ENCODE data around the gene ABHD16B. TPM values are rescaled to one million over a fixed set of nuclear protein-coding genes. Genes with fewer than 3 reads are reported as not detected.

The ABHD16B gene
- total and polyA plus RNA-seq, 2 of the 13 experiments (the other 11 are each of a cell fraction or from before 2014, with no cell fraction given): not detected

DNA sequence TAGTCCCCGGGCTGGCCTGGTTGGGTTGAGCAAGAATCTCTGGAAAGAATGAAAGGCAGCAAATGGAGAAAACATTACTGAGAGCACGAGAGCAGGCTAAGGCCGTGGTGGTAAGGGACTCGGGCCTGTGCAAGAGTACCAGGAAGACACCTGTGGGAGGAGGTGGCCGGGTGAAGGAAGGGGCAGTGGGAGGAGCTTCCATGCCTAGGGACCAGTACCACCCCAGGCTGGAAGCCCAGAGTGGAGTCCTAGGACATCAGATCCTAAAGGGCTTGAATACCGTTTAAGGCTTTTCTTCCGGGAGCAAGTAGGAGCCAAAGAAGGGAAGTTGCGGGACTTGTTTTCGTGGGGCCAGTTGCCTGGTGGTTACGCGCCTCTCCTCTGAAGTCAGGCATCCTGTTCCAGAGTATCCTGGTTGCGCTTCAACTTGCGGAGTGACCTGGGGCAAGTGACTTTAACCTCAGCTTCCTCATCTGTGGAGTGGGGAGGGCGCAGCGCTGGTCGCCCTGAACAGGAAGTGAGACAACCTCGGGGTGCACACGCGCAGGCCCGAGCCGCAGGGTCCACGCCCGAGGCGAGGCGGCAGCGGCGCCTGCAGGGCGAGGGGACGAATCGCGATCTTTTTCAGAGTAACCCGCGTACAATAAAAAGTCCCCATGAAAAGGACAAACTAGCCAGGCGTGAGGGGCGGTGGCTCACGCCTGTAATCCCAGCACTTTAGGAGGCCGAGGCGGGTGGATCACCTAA, 2.7 kb downstream of the ABHD16B start (continued):
- TF ChIP-seq, protein P1, sequence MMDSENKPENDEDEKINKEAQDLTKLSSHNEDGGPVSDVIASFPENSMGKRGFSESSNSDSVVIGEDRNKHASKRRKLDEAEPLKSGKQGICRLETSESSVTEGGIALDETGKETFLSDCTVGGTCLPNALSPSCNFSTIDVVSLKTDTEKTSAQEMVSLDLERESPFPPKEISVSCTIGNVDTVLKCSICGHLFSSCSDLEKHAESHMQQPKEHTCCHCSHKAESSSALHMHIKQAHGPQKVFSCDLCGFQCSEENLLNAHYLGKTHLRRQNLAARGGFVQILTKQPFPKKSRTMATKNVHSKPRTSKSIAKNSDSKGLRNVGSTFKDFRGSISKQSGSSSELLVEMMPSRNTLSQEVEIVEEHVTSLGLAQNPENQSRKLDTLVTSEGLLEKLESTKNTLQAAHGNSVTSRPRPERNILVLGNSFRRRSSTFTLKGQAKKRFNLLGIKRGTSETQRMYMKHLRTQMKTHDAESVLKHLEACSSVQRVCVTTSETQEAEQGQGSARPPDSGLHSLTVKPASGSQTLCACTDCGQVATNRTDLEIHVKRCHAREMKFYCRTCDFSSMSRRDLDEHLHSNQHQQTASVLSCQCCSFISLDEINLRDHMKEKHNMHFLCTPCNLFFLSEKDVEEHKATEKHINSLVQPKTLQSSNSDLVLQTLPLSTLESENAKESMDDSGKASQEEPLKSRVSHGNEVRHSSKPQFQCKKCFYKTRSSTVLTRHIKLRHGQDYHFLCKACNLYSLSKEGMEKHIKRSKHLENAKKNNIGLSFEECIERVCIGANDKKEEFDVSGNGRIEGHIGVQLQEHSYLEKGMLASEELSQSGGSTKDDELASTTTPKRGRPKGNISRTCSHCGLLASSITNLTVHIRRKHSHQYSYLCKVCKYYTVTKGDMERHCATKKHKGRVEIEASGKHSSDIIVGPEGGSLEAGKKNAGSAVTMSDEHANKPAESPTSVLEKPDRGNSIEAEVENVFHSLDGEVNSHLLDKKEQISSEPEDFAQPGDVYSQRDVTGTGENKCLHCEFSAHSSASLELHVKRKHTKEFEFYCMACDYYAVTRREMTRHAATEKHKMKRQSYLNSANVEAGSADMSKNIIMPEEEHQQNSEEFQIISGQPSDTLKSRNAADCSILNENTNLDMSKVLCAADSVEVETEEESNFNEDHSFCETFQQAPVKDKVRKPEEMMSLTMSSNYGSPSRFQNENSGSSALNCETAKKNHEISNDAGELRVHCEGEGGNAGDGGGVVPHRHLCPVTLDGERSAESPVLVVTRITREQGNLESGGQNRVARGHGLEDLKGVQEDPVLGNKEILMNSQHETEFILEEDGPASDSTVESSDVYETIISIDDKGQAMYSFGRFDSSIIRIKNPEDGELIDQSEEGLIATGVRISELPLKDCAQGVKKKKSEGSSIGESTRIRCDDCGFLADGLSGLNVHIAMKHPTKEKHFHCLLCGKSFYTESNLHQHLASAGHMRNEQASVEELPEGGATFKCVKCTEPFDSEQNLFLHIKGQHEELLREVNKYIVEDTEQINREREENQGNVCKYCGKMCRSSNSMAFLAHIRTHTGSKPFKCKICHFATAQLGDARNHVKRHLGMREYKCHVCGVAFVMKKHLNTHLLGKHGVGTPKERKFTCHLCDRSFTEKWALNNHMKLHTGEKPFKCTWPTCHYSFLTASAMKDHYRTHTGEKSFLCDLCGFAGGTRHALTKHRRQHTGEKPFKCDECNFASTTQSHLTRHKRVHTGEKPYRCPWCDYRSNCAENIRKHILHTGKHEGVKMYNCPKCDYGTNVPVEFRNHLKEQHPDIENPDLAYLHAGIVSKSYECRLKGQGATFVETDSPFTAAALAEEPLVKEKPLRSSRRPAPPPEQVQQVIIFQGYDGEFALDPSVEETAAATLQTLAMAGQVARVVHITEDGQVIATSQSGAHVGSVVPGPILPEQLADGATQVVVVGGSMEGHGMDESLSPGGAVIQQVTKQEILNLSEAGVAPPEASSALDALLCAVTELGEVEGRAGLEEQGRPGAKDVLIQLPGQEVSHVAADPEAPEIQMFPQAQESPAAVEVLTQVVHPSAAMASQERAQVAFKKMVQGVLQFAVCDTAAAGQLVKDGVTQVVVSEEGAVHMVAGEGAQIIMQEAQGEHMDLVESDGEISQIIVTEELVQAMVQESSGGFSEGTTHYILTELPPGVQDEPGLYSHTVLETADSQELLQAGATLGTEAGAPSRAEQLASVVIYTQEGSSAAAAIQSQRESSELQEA (CRISPR knock-in tag; IDR thresholded peaks at IDR 0.05; ENCODE audit: not compliant biosample characterization): no peak
- TF ChIP-seq XRCC5 (optimal IDR thresholded peaks at IDR 0.05; ENCODE audit: low read length): peak; percentile 93
- TF ChIP-seq KDM2A (CRISPR knock-in tag; IDR thresholded peaks at IDR 0.05; ENCODE audit: borderline replicate concordance, low read depth): peak; percentile 92
- TF ChIP-seq FOSL1 (CRISPR knock-in tag; IDR thresholded peaks at IDR 0.05; ENCODE audit: borderline replicate concordance): no peak
- TF ChIP-seq, protein P2, sequence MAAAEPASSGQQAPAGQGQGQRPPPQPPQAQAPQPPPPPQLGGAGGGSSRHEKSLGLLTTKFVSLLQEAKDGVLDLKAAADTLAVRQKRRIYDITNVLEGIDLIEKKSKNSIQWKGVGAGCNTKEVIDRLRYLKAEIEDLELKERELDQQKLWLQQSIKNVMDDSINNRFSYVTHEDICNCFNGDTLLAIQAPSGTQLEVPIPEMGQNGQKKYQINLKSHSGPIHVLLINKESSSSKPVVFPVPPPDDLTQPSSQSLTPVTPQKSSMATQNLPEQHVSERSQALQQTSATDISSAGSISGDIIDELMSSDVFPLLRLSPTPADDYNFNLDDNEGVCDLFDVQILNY (CRISPR knock-in tag; conservative IDR thresholded peaks at IDR 0.05): 0 out of 2 replicates have a peak, but pooled peaks have one; percentile 27
- TF ChIP-seq SMARCC2 (IDR thresholded peaks at IDR 0.05): no peak
- peak; percentile 86 for TF ChIP-seq KDM1A (CRISPR knock-in tag; IDR thresholded peaks at IDR 0.05)
- TF ChIP-seq NR2F6 (IDR thresholded peaks at IDR 0.05): peak; percentile 63
- TF ChIP-seq NR2F6 (CRISPR knock-in tag; IDR thresholded peaks at IDR 0.05): peak; percentile 90
- no peak; the same call in 1 of the 2 replicates for TF ChIP-seq KLF11 (CRISPR knock-in tag; IDR thresholded peaks at IDR 0.05)
- TF ChIP-seq ZBTB8A (CRISPR knock-in tag; IDR thresholded peaks at IDR 0.05; ENCODE audit: borderline replicate concordance, low read depth): peak; percentile 96
- no peak; the same call in 1 of the 2 replicates for TF ChIP-seq PCBP1 (IDR thresholded peaks at IDR 0.05; ENCODE audit: borderline replicate concordance, low read depth, low read length)
- no peak for TF ChIP-seq MZF1 (CRISPR knock-in tag; IDR thresholded peaks at IDR 0.05; ENCODE audit: borderline replicate concordance)
- TF ChIP-seq POLR2G (IDR thresholded peaks at IDR 0.05; ENCODE audit: low read depth, low read length): peak; percentile 64
- no peak for TF ChIP-seq DR1 (CRISPR knock-in tag; IDR thresholded peaks at IDR 0.05)
- TF ChIP-seq RFX5 (IDR thresholded peaks at IDR 0.05; ENCODE audit: low read depth, low read length): no peak
- no peak; the same call in 1 of the 2 replicates for TF ChIP-seq HOXA5 (CRISPR knock-in tag; IDR thresholded peaks at IDR 0.05)
- TF ChIP-seq, protein P3, sequence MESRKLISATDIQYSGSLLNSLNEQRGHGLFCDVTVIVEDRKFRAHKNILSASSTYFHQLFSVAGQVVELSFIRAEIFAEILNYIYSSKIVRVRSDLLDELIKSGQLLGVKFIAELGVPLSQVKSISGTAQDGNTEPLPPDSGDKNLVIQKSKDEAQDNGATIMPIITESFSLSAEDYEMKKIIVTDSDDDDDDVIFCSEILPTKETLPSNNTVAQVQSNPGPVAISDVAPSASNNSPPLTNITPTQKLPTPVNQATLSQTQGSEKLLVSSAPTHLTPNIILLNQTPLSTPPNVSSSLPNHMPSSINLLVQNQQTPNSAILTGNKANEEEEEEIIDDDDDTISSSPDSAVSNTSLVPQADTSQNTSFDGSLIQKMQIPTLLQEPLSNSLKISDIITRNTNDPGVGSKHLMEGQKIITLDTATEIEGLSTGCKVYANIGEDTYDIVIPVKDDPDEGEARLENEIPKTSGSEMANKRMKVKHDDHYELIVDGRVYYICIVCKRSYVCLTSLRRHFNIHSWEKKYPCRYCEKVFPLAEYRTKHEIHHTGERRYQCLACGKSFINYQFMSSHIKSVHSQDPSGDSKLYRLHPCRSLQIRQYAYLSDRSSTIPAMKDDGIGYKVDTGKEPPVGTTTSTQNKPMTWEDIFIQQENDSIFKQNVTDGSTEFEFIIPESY (CRISPR knock-in tag; IDR thresholded peaks at IDR 0.05): no peak; the same call in none of the 2 replicates
- no peak for TF ChIP-seq ZNF326 (CRISPR knock-in tag; IDR thresholded peaks at IDR 0.05; ENCODE audit: borderline replicate concordance)
- TF ChIP-seq KAT8 (CRISPR knock-in tag; IDR thresholded peaks at IDR 0.05): peak; percentile 92

All from HepG2 (cell line).